ENCODE data around the gene SPRED1. TPM values are rescaled to one million over a fixed set of nuclear protein-coding genes. Genes with fewer than 3 reads are reported as not detected.

The SPRED1 gene
- total and polyA plus RNA-seq, 2 donors (not counting 1 experiment from before 2014, with no cell fraction given): 0.09 to 2.1 TPM

DNA sequence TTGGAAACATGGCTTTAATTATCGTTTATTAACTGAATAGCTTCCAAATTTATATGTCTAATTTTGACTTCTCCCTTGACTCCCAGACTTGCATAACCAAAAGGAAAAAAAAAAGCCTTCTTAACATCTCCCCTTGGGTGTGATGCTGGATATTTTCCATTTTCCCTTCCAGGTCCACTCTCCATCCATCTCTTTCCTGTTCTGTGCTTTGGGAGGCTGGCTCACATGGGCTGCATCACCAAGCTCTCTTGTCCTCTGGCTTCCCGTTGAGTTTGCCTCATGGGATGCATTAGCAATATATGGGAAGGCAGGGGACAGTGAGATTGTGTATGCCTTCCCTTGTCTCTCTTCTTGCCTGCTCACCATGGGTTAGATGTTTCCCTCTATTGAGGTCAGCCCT, 123.4 kb downstream of the SPRED1 start:
- peaks cover 29% of the 10 kb centered on the region for H3K27me3 Mint-ChIP-seq
- no peak for ATAC-seq (ENCODE audit: low read depth)
- Histone ChIP-seq H4K20me1 (ENCODE audit: control insufficient read depth, insufficient read depth, low read length, poor library complexity, severe bottlenecking) (no peaks in the 10 kb centered on the region), H3K79me2 (ENCODE audit: control insufficient read depth, insufficient read depth, low read length) (no peaks in the 10 kb centered on the region), H3K9me3 (ENCODE audit: control extremely low read depth in 1 of 3, control insufficient read depth in 2 of 3, insufficient read depth in 1 of 3, low read length in 2 of 3) (no peaks in the 10 kb centered on the region), H3K27ac (ENCODE audit: low read length in 2 of 2) (no peak overlapping the region), H3K9ac (ENCODE audit: low read length) (no peak overlapping the region), H3K4me2 (replicated peaks; ENCODE audit: low read depth, low read length, poor library complexity, severe bottlenecking) (no peak overlapping the region), H3K4me1 (ENCODE audit: control insufficient read depth in 2 of 2, insufficient read depth in 2 of 2, low read length in 2 of 2) (no peaks in the 10 kb centered on the region), H2AFZ (ENCODE audit: insufficient read depth, low read depth, low read length, poor library complexity, severe bottlenecking) (no peak overlapping the region), H3K27me3 (replicated peaks in 1 of 4; ENCODE audit: control extremely low read depth in 1 of 4, control insufficient read depth in 3 of 4, insufficient read depth in 4 of 4, low read length in 3 of 4) (peaks cover 0 to 15% (median 3%) of the 10 kb centered on the region in 4 experiments), H3K4me3 (ENCODE audit: control extremely low read depth in 1 of 5, extremely low read depth in 1 of 5, insufficient read depth in 1 of 5, low read depth in 2 of 5, low read length in 4 of 5) (no peak overlapping the region), H3K36me3 (replicated peaks in 1 of 2; ENCODE audit: control extremely low read depth in 1 of 2, control insufficient read depth in 1 of 2, extremely low read depth in 1 of 2, insufficient read depth in 2 of 2, low read length in 1 of 2) (no peaks in the 10 kb centered on the region)
- H3K27ac Mint-ChIP-seq: no peak overlapping the region
- ChIA-PET POLR2A (no interaction called here), CTCF (interaction anchor here (1.0 to 3.1 kb wide), 2 partner anchors 13 to 21 kb away, joined by 3 to 8 read pairs; no protein-coding TSS in a partner anchor)
- WGBS (ENCODE audit: insufficient coverage): no CpG with 5 or more reads among the region's 2 CpGs
- intact Hi-C loops (cut with micrococcal nuclease): no loop called here
- H3K4me1 Mint-ChIP-seq: no peaks in the 10 kb centered on the region
- no peak overlapping the region for H3K4me3 Mint-ChIP-seq
- no peak for TF ChIP-seq CTCF (IDR thresholded peaks at IDR 0.05)
- TF ChIP-seq EZH2 (IDR thresholded peaks at IDR 0.05; ENCODE audit: borderline replicate concordance, insufficient read depth, low read depth, low read length, poor library complexity, severe bottlenecking): no peak
- H3K9me3 Mint-ChIP-seq (ENCODE audit: insufficient read depth): no peaks in the 10 kb centered on the region
- DNase-seq: no peak

DNA sequence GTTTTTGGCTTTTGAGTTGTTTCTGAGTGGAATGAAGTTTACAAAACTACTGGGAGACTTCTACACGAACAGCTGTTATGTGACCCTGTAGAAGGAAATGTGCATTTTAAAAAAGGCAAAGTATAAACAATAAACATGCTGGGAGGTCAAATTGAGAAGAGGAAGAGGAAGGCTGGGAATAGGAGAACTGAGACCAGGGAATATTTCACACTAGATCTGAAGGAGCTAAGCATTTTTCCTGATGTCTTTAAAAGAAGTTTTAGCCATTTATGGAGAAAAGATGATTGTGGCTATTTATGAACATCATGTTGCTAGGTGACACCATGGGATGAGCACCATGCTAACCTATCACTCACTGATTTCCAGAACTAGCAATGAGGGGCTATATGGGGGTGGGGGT, 125.0 kb downstream of the SPRED1 start:
- no peaks in the 10 kb centered on the region for H3K4me1 Mint-ChIP-seq
- peaks cover 37% of the 10 kb centered on the region for H3K27me3 Mint-ChIP-seq
- no peak overlapping the region for H3K27ac ChIP-seq (ENCODE audit: low read length in 2 of 2)
- no peak overlapping the region for H3K4me3 Mint-ChIP-seq
- H3K4me2 ChIP-seq (replicated peaks; ENCODE audit: low read depth, low read length, poor library complexity, severe bottlenecking): no peak overlapping the region
- no peak for DNase-seq
- peaks cover 0 to 15% (median 4%) of the 10 kb centered on the region in 4 experiments for H3K27me3 ChIP-seq (replicated peaks in 1 of 4; ENCODE audit: control extremely low read depth in 1 of 4, control insufficient read depth in 3 of 4, insufficient read depth in 4 of 4, low read length in 3 of 4)
- no peak overlapping the region for H3K9ac ChIP-seq (ENCODE audit: low read length)
- H3K9me3 Mint-ChIP-seq (ENCODE audit: insufficient read depth): no peaks in the 10 kb centered on the region
- H2AFZ ChIP-seq (ENCODE audit: insufficient read depth, low read depth, low read length, poor library complexity, severe bottlenecking): no peak overlapping the region
- ChIA-PET POLR2A (no interaction called here), CTCF (interaction anchor here (1.1 to 3.1 kb wide), 2 partner anchors 12 to 18 kb away, joined by 3 to 8 read pairs; no protein-coding TSS in a partner anchor)
- H3K79me2 ChIP-seq (ENCODE audit: control insufficient read depth, insufficient read depth, low read length): no peaks in the 10 kb centered on the region
- no CpG with 5 or more reads among the region's 1 CpG for WGBS (ENCODE audit: insufficient coverage)
- TF ChIP-seq EZH2 (IDR thresholded peaks at IDR 0.05; ENCODE audit: borderline replicate concordance, insufficient read depth, low read depth, low read length, poor library complexity, severe bottlenecking) (no peak), CTCF (IDR thresholded peaks at IDR 0.05) (no peak)
- intact Hi-C loops (cut with micrococcal nuclease): no loop called here
- no peak for ATAC-seq (ENCODE audit: low read depth)
- H3K27ac Mint-ChIP-seq: no peak overlapping the region
- H3K36me3 ChIP-seq (replicated peaks in 1 of 2; ENCODE audit: control extremely low read depth in 1 of 2, control insufficient read depth in 1 of 2, extremely low read depth in 1 of 2, insufficient read depth in 2 of 2, low read length in 1 of 2): no peaks in the 10 kb centered on the region
- no peaks in the 10 kb centered on the region for H3K4me1 ChIP-seq (ENCODE audit: control insufficient read depth in 2 of 2, insufficient read depth in 2 of 2, low read length in 2 of 2)
- H3K9me3 ChIP-seq (ENCODE audit: control extremely low read depth in 1 of 3, control insufficient read depth in 2 of 3, insufficient read depth in 1 of 3, low read length in 2 of 3): no peaks in the 10 kb centered on the region
- H3K4me3 ChIP-seq (ENCODE audit: control extremely low read depth in 1 of 5, extremely low read depth in 1 of 5, insufficient read depth in 1 of 5, low read depth in 2 of 5, low read length in 4 of 5): no peak overlapping the region
- H4K20me1 ChIP-seq (ENCODE audit: control insufficient read depth, insufficient read depth, low read length, poor library complexity, severe bottlenecking): no peaks in the 10 kb centered on the region
